ENCODE results near the gene XPC.
A peak's percentile ranks its signal among the peaks of the same experiment; 100 is the strongest.

XPC gene

GRCh38 chr3:14183015-14183577 lies 4.7 kb upstream of the XPC start:
- peaks cover 26% of the 10 kb centered on the region for H3K79me1 ChIP-seq (replicated peaks; ENCODE audit: low read length, poor library complexity, severe bottlenecking)
- no peak overlapping the region for H3K14ac ChIP-seq (ENCODE audit: low read length in 2 of 2)
- no peak overlapping the region for H3K4ac ChIP-seq (ENCODE audit: low read depth in 1 of 2, low read length in 2 of 2)
- H3K27ac ChIP-seq (ENCODE audit: low read length, poor library complexity, severe bottlenecking), result no peak overlapping the region
- H3K4me1 ChIP-seq (ENCODE audit: control insufficient read depth, insufficient read depth, low read depth, low read length), result peaks cover 2% of the 10 kb centered on the region
- no peak overlapping the region for H2AK5ac ChIP-seq (ENCODE audit: low read length, severe bottlenecking)
- 50% methylated on average over 1 of the region's 2 CpGs for WGBS
- H2BK120ac ChIP-seq (ENCODE audit: low read depth, low read length), result no peak overlapping the region
- no peak overlapping the region for H3K4me2 ChIP-seq (ENCODE audit: low read length, poor library complexity, severe bottlenecking)
- H3K9me3 ChIP-seq (ENCODE audit: control insufficient read depth, low read length), result no peaks in the 10 kb centered on the region
- no peak overlapping the region for H2BK5ac ChIP-seq (ENCODE audit: low read depth, low read length, poor library complexity, severe bottlenecking)
- no peak overlapping the region for H2BK12ac ChIP-seq (ENCODE audit: low read length in 2 of 2)
- no peak overlapping the region for H3K4me3 ChIP-seq (ENCODE audit: insufficient read depth in 1 of 2, low read depth in 1 of 2, low read length in 2 of 2)
- no peak for DNase-seq
- no peaks in the 10 kb centered on the region for H3K27me3 ChIP-seq (ENCODE audit: control insufficient read depth in 1 of 2, insufficient read depth in 1 of 2, low read length in 2 of 2)
- H4K91ac ChIP-seq (ENCODE audit: low read length), result no peak overlapping the region
- H2BK15ac ChIP-seq (ENCODE audit: low read depth, poor library complexity, severe bottlenecking), result no peak overlapping the region
- H3K9ac ChIP-seq (ENCODE audit: low read length), result no peak overlapping the region
- H3K18ac ChIP-seq (ENCODE audit: low read depth in 1 of 2, low read length in 2 of 2), result no peak overlapping the region
- H3K23ac ChIP-seq (ENCODE audit: low read length in 2 of 2), result no peak overlapping the region
- no peak overlapping the region for H2AFZ ChIP-seq (ENCODE audit: low read depth, low read length)
- H3K36me3 ChIP-seq (ENCODE audit: control insufficient read depth in 1 of 2, insufficient read depth in 2 of 2, low read depth in 1 of 2, low read length in 2 of 2), result peaks cover 14 to 60% of the 10 kb centered on the region in 2 experiments
- no peak overlapping the region for H4K8ac ChIP-seq (ENCODE audit: low read length)

- Histone ChIP-seq H2BK12ac (ENCODE audit: low read length in 2 of 2) (no peak overlapping the region), H3K36me3 (ENCODE audit: control insufficient read depth in 1 of 2, insufficient read depth in 2 of 2, low read depth in 1 of 2, low read length in 2 of 2) (peaks cover 11 to 47% of the 10 kb centered on the region in 2 experiments), H3K4me3 (ENCODE audit: insufficient read depth in 1 of 2, low read depth in 1 of 2, low read length in 2 of 2) (no peak overlapping the region), H3K27me3 (ENCODE audit: control insufficient read depth in 1 of 2, insufficient read depth in 1 of 2, low read length in 2 of 2) (no peaks in the 10 kb centered on the region), H3K79me1 (replicated peaks; ENCODE audit: low read length, poor library complexity, severe bottlenecking) (peaks cover 22% of the 10 kb centered on the region), H2BK5ac (ENCODE audit: low read depth, low read length, poor library complexity, severe bottlenecking) (no peak overlapping the region), H3K23ac (ENCODE audit: low read length in 2 of 2) (no peak overlapping the region), H3K27ac (ENCODE audit: low read length, poor library complexity, severe bottlenecking) (no peak overlapping the region), H3K4ac (ENCODE audit: low read depth in 1 of 2, low read length in 2 of 2) (no peak overlapping the region), H2AFZ (ENCODE audit: low read depth, low read length) (no peak overlapping the region), H3K4me2 (ENCODE audit: low read length, poor library complexity, severe bottlenecking) (no peak overlapping the region), H3K4me1 (ENCODE audit: control insufficient read depth, insufficient read depth, low read depth, low read length) (peaks cover 4% of the 10 kb centered on the region), H2BK120ac (ENCODE audit: low read depth, low read length) (no peak overlapping the region), H3K18ac (ENCODE audit: low read depth in 1 of 2, low read length in 2 of 2) (no peak overlapping the region), H3K14ac (ENCODE audit: low read length in 2 of 2) (no peak overlapping the region), H2AK5ac (ENCODE audit: low read length, severe bottlenecking) (no peak overlapping the region), H3K9me3 (ENCODE audit: control insufficient read depth, low read length) (no peaks in the 10 kb centered on the region), H2BK15ac (ENCODE audit: low read depth, poor library complexity, severe bottlenecking) (no peak overlapping the region), H3K9ac (ENCODE audit: low read length) (no peak overlapping the region), H4K8ac (ENCODE audit: low read length) (no peak overlapping the region), H4K91ac (ENCODE audit: low read length) (no peak overlapping the region)
- no CpG with 5 or more reads among the region's 3 CpGs for WGBS
- DNase-seq, result no peak
Observed at GRCh38 chr3:14181253-14181652, 2.9 kb upstream of the XPC start.

GRCh38 chr3:14179795-14180194 lies 1.4 kb upstream of the XPC start:
- Histone ChIP-seq H2AFZ (ENCODE audit: low read depth, low read length) (no peak overlapping the region), H4K8ac (ENCODE audit: low read length) (no peak overlapping the region), H2BK5ac (ENCODE audit: low read depth, low read length, poor library complexity, severe bottlenecking) (no peak overlapping the region), H2BK15ac (ENCODE audit: low read depth, poor library complexity, severe bottlenecking) (no peak overlapping the region), H4K91ac (ENCODE audit: low read length) (no peak overlapping the region), H3K9ac (ENCODE audit: low read length) (peak overlapping the region; percentile 100), H3K23ac (ENCODE audit: low read length in 2 of 2) (no peak overlapping the region), H3K79me1 (replicated peaks; ENCODE audit: low read length, poor library complexity, severe bottlenecking) (peaks cover 20% of the 10 kb centered on the region), H3K18ac (ENCODE audit: low read depth in 1 of 2, low read length in 2 of 2) (no peak overlapping the region), H3K4me3 (ENCODE audit: insufficient read depth in 1 of 2, low read depth in 1 of 2, low read length in 2 of 2) (peak overlapping the region in 1 of 2 experiments; percentile 86), H2BK120ac (ENCODE audit: low read depth, low read length) (no peak overlapping the region), H3K9me3 (ENCODE audit: control insufficient read depth, low read length) (no peaks in the 10 kb centered on the region), H2AK5ac (ENCODE audit: low read length, severe bottlenecking) (no peak overlapping the region), H3K14ac (ENCODE audit: low read length in 2 of 2) (no peak overlapping the region), H3K27me3 (ENCODE audit: control insufficient read depth in 1 of 2, insufficient read depth in 1 of 2, low read length in 2 of 2) (no peaks in the 10 kb centered on the region), H3K4me1 (ENCODE audit: control insufficient read depth, insufficient read depth, low read depth, low read length) (peaks cover 7% of the 10 kb centered on the region), H3K27ac (ENCODE audit: low read length, poor library complexity, severe bottlenecking) (no peak overlapping the region), H3K4me2 (ENCODE audit: low read length, poor library complexity, severe bottlenecking) (no peak overlapping the region), H3K36me3 (ENCODE audit: control insufficient read depth in 1 of 2, insufficient read depth in 2 of 2, low read depth in 1 of 2, low read length in 2 of 2) (peaks cover 4 to 36% of the 10 kb centered on the region in 2 experiments), H2BK12ac (ENCODE audit: low read length in 2 of 2) (no peak overlapping the region), H3K4ac (ENCODE audit: low read depth in 1 of 2, low read length in 2 of 2) (no peak overlapping the region)
- no peak for DNase-seq
- WGBS, result 92% methylated on average over 1 of the region's 1 CpG

- peaks cover 21% of the 10 kb centered on the region for H3K79me1 ChIP-seq (replicated peaks; ENCODE audit: low read length, poor library complexity, severe bottlenecking)
- no peak overlapping the region for H3K27ac ChIP-seq (ENCODE audit: low read length, poor library complexity, severe bottlenecking)
- H3K27me3 ChIP-seq (ENCODE audit: control insufficient read depth in 1 of 2, insufficient read depth in 1 of 2, low read length in 2 of 2), result no peaks in the 10 kb centered on the region
- H3K4me3 ChIP-seq (ENCODE audit: insufficient read depth in 1 of 2, low read depth in 1 of 2, low read length in 2 of 2), result peak overlapping the region in 1 of 2 experiments; percentile 86
- peaks cover 2 to 35% of the 10 kb centered on the region in 2 experiments for H3K36me3 ChIP-seq (ENCODE audit: control insufficient read depth in 1 of 2, insufficient read depth in 2 of 2, low read depth in 1 of 2, low read length in 2 of 2)
- H2BK120ac ChIP-seq (ENCODE audit: low read depth, low read length), result no peak overlapping the region
- no peak overlapping the region for H2AK5ac ChIP-seq (ENCODE audit: low read length, severe bottlenecking)
- no peak overlapping the region for H2BK15ac ChIP-seq (ENCODE audit: low read depth, poor library complexity, severe bottlenecking)
- H2BK12ac ChIP-seq (ENCODE audit: low read length in 2 of 2), result no peak overlapping the region
- H3K4me1 ChIP-seq (ENCODE audit: control insufficient read depth, insufficient read depth, low read depth, low read length), result peaks cover 7% of the 10 kb centered on the region
- H3K9me3 ChIP-seq (ENCODE audit: control insufficient read depth, low read length), result no peaks in the 10 kb centered on the region
- peak overlapping the region in 1 of 2 experiments; percentile 92 for H3K18ac ChIP-seq (ENCODE audit: low read depth in 1 of 2, low read length in 2 of 2)
- peak overlapping the region in 1 of 2 experiments; percentile 91 for H3K4ac ChIP-seq (ENCODE audit: low read depth in 1 of 2, low read length in 2 of 2)
- WGBS, result 0% methylated on average over 3 of the region's 3 CpGs
- peak overlapping the region; percentile 100 for H3K9ac ChIP-seq (ENCODE audit: low read length)
- H3K14ac ChIP-seq (ENCODE audit: low read length in 2 of 2), result no peak overlapping the region
- no peak overlapping the region for H4K8ac ChIP-seq (ENCODE audit: low read length)
- no peak overlapping the region for H4K91ac ChIP-seq (ENCODE audit: low read length)
- H3K23ac ChIP-seq (ENCODE audit: low read length in 2 of 2), result no peak overlapping the region
- no peak for DNase-seq
- H2BK5ac ChIP-seq (ENCODE audit: low read depth, low read length, poor library complexity, severe bottlenecking), result no peak overlapping the region
- peak overlapping the region; percentile 67 for H2AFZ ChIP-seq (ENCODE audit: low read depth, low read length)
- peak overlapping the region; percentile 70 for H3K4me2 ChIP-seq (ENCODE audit: low read length, poor library complexity, severe bottlenecking)
Observed at GRCh38 chr3:14179114-14179465, 689 bp upstream of the XPC start.
